Bronchial epithelial cell (primary cell): ENCODE measurements around the gene SPACA9. TPM values are rescaled to one million over a fixed set of nuclear protein-coding genes. Genes with fewer than 3 reads are reported as not detected.

ENCODE experiments used
- DNase-seq: peaks from one replicate; pipeline ENCODE4 v3.0.0-alpha.2; 2010; ENCODE audit warnings: low read depth
- FAIRE-seq: peaks from 2 replicates; lab custom pipeline; 2011; peaks lifted over from hg19 to GRCh38; lab: Jason Lieb, UNC
- H3K27me3 ChIP-seq: 2 replicates; pipeline ENCODE4 v1.5.1; 2011; ENCODE audit warnings: low read length; ENCODE audit not compliant: control insufficient read depth, insufficient read depth
- H3K36me3 ChIP-seq: 2 replicates; pipeline ENCODE4 v1.5.1; 2011; ENCODE audit warnings: low read length; ENCODE audit not compliant: control insufficient read depth, insufficient read depth
- H3K4me3 ChIP-seq: 2 replicates; pipeline ENCODE4 v1.5.1; 2011; ENCODE audit warnings: mild to moderate bottlenecking, low read depth, low read length, control low read depth
- total RNA-seq: library from RNA; depleted of rRNA; stranded (reverse); fragments of >200 nt; gene quantifications from 2 replicates; pipeline ENCODE4 v1.2.1, GENCODE V29; 2014
- TF ChIP-seq, protein P1 (sequence below): IDR thresholded peaks from 2 replicates; pipeline ENCODE4 v1.5.1; 2011; ENCODE audit warnings: mild to moderate bottlenecking, moderate library complexity, low read length, control low read depth, inconsistent platforms; ENCODE audit not compliant: insufficient read depth, severe bottlenecking

SPACA9 gene
- total RNA-seq, 1 donor from 2014 or later = 0.79 TPM

DNA sequence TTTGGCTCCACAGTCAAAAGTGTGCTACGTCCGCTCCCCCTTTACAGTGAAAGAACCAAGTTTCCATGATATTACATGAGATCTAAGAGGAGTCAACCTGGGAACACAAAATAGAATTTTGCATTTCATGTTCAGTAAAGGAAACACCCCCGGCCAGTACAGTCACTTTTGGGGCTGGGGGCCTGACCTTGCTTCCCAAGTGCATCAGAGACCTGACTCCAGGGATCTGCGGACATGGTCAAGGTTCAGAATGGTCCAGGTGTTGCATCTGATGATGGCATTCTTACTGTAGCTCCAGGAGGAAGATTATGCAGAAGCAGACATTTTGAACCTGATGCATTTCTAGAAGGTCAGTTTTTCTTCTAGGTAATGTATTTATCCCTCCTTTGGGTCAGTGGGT lies 40.4 kb upstream of the SPACA9 start:
- H3K4me3 ChIP-seq = no peak overlapping the region
- FAIRE-seq = no peak
- peaks cover 4% of the 10 kb centered on the region for H3K27me3 ChIP-seq
- H3K36me3 ChIP-seq = no peaks in the 10 kb centered on the region
- TF ChIP-seq, protein P1, sequence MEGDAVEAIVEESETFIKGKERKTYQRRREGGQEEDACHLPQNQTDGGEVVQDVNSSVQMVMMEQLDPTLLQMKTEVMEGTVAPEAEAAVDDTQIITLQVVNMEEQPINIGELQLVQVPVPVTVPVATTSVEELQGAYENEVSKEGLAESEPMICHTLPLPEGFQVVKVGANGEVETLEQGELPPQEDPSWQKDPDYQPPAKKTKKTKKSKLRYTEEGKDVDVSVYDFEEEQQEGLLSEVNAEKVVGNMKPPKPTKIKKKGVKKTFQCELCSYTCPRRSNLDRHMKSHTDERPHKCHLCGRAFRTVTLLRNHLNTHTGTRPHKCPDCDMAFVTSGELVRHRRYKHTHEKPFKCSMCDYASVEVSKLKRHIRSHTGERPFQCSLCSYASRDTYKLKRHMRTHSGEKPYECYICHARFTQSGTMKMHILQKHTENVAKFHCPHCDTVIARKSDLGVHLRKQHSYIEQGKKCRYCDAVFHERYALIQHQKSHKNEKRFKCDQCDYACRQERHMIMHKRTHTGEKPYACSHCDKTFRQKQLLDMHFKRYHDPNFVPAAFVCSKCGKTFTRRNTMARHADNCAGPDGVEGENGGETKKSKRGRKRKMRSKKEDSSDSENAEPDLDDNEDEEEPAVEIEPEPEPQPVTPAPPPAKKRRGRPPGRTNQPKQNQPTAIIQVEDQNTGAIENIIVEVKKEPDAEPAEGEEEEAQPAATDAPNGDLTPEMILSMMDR = no peak
- no peak for DNase-seq

DNA sequence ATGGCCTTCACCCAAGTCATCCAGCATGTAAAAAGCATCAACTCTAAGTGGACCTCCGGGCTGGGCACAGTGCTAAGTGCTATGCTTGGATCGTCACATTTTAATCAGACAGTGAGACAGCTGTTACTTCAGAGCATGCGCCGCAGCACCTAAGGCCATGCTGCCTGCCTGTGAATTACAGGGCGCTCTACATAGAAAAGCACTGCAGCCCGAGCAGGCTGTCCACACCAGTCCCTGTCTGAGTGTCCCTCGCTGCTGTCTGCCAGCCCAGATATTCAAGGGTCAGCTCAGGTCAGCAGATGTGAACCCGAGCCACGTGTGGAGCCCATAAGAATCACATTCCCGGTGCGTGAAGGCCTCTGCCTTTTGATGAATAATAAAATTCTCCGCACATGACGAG lies 37.7 kb upstream of the SPACA9 start:
- peaks cover 4% of the 10 kb centered on the region for H3K27me3 ChIP-seq
- H3K36me3 ChIP-seq = no peaks in the 10 kb centered on the region
- TF ChIP-seq, protein P1 = no peak
- H3K4me3 ChIP-seq = no peak overlapping the region
- FAIRE-seq (no peak), DNase-seq (no peak)

DNA sequence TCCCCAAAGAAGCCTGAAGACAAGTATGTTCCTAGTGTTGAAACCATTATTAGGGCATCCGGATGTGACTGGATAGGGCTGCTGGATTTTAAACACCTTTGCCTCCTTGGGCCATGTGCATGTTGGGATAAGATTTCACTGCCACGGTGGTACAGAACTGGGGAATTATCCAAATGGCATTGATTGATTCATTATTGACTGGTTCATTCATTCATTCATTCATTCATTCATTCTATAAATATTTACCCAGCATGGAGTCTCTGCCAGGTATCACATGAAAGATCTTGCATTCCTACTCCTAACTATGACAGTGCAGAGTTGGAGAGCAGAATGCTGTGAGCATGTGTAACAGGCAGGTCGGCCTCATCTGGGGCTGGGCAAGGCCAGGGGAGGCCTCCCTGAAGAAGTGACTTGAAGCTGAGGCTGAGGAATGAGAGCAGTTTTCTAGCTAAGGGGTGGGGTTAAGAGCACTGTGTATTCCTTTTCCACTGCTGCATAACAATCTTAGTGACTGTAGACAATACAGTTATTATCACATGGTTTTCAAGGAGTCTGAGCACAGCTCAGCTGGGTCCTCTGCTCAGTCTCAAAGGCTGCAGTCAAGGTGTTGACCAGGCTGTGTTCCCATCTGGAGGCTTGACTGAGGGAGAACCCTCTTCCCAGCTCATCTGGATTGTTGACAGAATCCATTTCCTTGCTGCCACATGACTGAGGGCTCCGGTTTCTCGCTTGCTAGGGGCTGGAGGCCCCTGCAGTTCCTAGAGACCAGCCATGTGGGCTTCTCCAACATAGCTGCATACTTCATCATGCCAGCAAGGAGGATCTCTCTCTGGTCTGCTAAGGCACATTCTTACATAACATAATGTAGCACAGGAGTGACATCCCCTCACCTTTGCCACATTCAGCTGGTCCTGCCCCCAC lies 36.3 kb upstream of the SPACA9 start:
- Histone ChIP-seq H3K36me3 (no peaks in the 10 kb centered on the region), H3K27me3 (peaks cover 4% of the 10 kb centered on the region), H3K4me3 (no peak overlapping the region)
- TF ChIP-seq, protein P1 = no peak
- FAIRE-seq (no peak), DNase-seq (no peak)

DNA sequence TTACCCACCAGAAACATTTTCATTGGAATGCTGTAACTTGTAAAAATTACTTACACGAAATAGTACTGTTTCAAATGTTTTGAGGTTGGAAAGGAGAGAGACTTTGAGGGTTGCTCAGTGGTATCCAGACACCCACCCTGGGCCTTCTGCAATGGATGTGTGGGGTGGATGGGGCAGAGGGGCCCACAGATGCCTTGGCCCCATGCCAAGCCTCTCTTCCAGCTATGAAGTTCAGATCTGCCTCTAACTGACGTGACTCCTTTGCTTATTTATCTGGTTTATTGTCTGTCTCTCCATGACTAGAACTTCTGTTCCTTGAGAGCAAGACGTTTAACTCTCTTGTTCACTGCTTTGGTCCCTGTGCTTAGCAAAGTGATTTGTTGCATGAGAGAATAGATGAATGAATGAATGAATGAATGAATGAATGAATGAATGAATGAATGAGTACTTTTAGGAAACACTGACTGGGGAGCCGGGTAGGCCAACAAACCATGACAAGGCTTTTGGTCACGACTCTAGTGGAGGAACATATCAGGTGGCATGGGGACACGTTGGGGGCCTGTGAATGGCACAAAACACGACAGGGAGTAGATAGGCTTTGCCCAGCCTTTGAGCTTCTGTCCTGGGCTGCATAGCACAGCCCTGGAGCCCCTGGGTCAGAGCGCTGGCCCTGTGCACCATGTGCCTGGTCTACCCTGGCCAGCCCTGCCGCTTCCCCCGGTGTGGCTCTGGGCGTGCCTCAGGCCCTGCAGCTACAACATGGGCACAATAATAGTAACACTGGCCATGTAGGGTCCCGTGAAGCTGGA lies 32.4 kb upstream of the SPACA9 start:
- Histone ChIP-seq H3K36me3 (no peaks in the 10 kb centered on the region), H3K4me3 (no peak overlapping the region), H3K27me3 (peaks cover 4% of the 10 kb centered on the region)
- FAIRE-seq (no peak), DNase-seq (no peak)
- TF ChIP-seq, protein P1 = no peak

DNA sequence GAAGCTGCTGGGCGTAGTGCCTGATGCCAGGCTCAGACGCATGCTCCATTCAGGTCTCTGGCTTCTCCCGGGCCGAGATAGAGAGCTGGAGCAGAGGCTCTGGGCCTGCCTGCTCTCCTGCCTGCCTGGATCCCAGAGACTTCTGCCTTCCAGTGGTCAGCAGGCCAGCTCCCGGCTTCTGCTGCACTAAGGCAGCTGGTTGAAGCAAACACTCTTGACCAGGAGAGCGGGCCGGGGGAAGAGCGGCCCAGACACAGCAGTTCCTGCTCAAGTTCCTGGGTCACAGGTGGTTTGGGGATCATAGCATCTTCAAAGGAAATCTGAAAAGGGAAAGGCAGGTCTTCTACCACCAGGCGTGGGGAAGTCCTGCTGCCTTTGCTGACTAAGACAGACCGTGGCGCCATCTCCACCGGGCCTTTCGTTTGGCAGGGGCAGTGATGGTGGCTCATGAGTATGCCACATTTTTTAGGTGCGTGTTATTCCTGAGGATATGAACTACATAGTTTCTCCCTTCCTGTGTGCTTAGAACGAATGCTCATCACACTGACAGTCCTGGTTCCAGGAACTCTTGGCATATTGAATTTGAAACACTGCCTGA lies 31.7 kb upstream of the SPACA9 start:
- DNase-seq (no peak), FAIRE-seq (peak; percentile 23)
- Histone ChIP-seq H3K4me3 (no peak overlapping the region), H3K27me3 (peaks cover 4% of the 10 kb centered on the region), H3K36me3 (no peaks in the 10 kb centered on the region)
- TF ChIP-seq, protein P1 = no peak
